Measurements from ENCODE around the gene AHCTF1.
A peak's percentile ranks its signal among the peaks of the same experiment; 100 is the strongest.

AHCTF1 gene, protein sequence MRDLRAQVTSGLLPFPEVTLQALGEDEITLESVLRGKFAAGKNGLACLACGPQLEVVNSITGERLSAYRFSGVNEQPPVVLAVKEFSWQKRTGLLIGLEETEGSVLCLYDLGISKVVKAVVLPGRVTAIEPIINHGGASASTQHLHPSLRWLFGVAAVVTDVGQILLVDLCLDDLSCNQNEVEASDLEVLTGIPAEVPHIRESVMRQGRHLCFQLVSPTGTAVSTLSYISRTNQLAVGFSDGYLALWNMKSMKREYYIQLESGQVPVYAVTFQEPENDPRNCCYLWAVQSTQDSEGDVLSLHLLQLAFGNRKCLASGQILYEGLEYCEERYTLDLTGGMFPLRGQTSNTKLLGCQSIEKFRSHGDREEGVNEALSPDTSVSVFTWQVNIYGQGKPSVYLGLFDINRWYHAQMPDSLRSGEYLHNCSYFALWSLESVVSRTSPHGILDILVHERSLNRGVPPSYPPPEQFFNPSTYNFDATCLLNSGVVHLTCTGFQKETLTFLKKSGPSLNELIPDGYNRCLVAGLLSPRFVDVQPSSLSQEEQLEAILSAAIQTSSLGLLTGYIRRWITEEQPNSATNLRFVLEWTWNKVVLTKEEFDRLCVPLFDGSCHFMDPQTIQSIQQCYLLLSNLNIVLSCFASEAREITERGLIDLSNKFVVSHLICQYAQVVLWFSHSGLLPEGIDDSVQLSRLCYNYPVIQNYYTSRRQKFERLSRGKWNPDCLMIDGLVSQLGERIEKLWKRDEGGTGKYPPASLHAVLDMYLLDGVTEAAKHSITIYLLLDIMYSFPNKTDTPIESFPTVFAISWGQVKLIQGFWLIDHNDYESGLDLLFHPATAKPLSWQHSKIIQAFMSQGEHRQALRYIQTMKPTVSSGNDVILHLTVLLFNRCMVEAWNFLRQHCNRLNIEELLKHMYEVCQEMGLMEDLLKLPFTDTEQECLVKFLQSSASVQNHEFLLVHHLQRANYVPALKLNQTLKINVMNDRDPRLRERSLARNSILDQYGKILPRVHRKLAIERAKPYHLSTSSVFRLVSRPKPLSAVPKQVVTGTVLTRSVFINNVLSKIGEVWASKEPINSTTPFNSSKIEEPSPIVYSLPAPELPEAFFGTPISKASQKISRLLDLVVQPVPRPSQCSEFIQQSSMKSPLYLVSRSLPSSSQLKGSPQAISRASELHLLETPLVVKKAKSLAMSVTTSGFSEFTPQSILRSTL (N-terminal part only)

GRCh38 chr1:246931549-246932365, at the start of gene AHCTF1:
AHCTF1 (minus strand) TSS chr1:246931948; CDS start chr1:246918370, 13,578 bp downstream.
- peak; percentile 95 for DNase-seq

- no peak for DNase-seq
Measured at GRCh38 chr1:246978785-246979184, 47.0 kb upstream of the AHCTF1 start.

GRCh38 chr1:246978281-246978680, 46.5 kb upstream of the AHCTF1 start:
- no peak for DNase-seq

DNA sequence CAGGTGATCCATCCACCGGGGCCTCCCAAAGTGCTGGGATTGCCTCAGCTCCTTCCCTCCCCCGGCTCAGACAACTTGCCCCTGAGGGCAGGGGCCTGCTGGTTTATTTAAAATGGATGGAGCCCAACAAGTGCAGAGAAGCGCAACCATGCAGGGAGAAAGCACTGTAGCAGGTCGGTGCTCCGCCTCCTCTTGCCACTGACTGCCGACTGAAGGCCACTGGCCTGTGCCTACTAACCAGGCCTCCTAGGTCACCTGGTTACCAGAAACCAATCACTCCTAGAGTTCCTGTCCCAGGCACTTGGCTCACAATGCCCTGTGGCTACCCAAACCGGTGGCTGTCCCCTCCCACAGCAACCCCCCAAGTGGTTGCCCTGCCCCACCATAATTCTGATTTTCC, 40.2 kb upstream of the AHCTF1 start:
- DNase-seq, result no peak

GRCh38 chr1:246971090-246971721, 39.5 kb upstream of the AHCTF1 start:
- peak; percentile 59 to 65 for DNase-seq

GRCh38 chr1:246969621-246970020, 37.9 kb upstream of the AHCTF1 start:
- DNase-seq, result no peak

DNA sequence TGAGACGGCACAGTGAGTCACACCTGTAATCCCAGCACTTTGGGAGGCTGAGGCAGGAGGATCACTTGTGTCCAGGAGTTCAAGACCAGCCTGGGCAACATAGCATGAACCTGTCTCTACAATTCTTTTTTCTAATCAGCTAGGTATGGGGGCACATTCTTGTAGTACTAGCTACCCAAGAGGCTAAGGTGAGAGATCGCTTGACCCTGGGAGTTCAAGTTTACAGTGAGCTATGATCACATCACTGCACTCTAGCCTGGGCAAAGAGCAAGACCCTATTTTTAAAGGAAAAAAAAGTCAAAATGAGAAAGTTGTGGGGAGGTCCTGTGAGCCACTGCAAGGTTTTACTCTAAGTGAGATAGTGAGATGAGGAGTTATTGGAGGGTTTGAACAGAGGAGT, 34.8 kb upstream of the AHCTF1 start:
- no peak for DNase-seq

DNA sequence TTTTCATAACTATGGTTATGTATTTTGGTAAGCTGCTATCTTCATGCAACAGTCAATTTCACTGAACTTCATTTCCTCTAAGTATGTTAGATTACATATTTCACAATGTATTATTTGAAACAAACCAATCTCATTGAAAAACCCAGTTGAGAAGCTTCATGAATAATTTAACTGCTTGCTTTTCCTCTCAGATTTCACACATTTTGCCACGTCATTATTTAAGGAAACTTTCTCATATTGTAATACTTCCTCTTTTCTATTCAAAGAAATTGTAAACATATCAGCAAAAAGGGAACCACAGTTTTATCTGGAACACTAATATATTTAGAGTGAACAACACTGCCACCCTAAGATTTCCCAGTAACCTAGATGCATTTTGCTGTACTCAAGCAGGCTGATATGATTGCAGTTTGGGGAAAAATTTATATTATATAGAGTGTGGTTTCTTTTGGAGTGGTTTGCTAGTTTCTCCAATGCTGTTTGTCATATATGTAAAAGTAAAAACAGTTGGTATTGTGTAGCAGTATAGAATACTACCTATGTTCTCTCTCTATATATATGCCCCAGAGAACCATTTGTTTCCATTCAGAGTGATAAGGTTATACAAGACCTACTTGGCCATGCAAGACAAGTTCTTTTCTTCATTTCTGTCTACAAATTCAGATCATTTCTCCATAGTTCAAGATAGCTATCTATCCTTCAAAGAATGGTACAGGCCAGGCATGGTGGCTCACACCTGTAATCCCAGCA, 28.4 kb upstream of the AHCTF1 start:
- DNase-seq, result no peak

DNA sequence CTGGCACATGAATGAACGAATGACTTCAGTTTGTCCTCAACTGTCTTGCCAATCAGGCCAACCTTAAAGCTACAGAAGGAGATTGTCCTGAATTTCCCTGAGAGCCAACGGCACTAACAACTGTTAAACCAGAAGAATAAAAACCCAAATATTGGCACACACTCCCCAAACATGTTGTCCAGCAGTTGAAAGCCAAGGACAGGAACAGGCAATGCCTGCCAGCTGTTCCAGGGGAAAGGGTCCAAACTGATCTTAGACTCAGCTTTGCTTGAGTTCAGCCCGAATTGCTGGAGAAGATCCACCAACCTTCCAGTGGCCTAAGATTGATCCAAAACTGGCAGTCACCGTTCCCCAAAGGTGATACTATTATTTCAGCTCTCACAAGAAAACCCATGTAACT, 22.4 kb upstream of the AHCTF1 start:
- no peak for DNase-seq

- DNase-seq, result no peak
Measured at GRCh38 chr1:246951413-246951812, 19.7 kb upstream of the AHCTF1 start.

DNA sequence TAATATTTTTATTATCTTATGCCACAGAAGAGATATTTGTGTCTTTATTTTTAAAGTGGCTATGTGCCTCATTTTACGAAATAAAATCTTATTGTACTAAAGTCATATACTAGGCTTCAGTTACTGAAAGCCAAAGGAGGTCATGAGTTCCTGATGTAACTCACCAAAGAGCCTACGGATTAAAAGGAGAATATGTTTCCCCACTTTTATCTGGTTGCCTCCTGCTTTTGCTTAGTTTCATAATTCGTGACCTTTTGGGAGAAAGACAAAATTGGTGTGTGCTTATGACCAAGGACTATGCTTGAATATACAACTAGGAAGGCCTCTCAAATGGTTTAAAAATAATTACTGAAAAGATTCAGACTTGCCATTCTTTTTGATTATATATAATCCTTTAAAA, 18.2 kb upstream of the AHCTF1 start:
- DNase-seq, result no peak

- no peak for DNase-seq
Measured at GRCh38 chr1:246947255-246947654, 15.5 kb upstream of the AHCTF1 start.

DNA sequence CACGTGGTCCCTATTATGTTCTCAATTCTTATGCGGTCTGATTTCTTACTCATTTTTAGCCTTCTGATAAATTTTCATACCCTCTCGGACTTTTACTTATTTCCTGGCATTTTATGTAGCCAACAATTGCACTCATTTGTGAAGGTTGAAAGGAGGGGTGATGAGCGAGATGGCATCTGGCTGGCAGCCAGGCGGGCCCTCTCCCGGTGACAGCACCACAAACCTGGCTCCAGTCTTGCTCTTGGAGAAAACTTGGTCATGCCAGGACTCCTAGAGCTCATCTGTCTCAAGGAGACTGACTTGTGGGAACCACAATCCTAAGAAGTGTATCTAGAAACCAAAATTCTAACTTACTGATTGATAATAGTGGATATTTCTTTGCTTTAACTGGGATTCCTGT, 14.6 kb upstream of the AHCTF1 start:
- DNase-seq, result no peak

DNA sequence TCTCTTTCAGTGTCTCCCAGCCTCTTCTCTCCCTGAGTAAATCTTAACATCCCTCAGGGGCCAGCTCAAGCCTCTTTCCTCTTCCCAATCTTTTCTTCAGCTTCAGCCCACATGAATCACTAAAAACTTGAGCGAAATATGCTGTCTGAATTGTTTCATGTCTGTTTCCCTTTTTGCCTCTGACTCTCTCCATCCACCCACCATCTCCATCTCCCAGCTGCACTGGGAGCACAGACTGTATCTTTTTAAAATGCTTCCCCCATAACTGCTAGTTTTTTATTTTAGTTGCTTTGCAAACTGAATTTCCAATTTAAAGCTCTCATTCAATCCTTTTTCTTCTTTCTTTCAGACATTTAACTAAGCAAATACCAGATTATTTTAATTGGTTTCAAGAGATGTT, 3.0 kb upstream of the AHCTF1 start:
- DNase-seq, result no peak

DNA sequence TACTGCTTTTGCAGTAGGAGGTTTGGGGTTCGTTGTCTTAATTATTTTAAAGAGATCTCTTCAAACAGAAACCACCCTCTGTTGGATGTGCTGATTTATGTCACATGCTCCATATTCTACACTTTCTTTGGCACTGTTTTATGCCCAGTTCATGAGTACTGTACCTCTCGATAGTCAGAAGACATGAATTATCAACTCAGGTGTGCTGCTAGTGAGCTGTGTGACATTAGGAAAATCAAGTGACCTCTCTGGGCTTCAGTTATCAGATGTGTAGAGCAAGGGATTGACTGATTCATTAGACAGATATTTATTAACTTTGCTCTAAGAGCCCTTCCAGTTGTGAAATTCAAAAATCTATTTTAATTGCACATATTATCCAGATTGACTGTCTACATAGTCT, 2.1 kb upstream of the AHCTF1 start:
- DNase-seq, result no peak

DNA sequence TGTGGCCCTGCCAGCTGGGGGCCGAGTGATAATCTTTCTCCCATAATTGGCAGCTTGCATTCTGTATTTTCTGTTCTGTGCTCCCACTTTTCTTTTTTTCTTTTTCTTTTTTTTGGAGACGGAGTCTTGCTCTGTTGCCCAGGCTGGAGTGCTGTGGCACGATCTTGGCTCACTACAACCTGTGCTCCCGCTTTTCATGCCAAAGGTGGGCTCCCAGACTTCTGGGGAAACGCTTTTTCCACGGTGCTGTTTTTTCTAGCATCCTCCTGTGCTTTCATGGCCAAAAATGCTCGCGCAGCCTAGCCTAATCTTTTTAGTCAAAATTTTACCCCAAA, 585 bp upstream of the AHCTF1 start:
- DNase-seq, result no peak

DNA sequence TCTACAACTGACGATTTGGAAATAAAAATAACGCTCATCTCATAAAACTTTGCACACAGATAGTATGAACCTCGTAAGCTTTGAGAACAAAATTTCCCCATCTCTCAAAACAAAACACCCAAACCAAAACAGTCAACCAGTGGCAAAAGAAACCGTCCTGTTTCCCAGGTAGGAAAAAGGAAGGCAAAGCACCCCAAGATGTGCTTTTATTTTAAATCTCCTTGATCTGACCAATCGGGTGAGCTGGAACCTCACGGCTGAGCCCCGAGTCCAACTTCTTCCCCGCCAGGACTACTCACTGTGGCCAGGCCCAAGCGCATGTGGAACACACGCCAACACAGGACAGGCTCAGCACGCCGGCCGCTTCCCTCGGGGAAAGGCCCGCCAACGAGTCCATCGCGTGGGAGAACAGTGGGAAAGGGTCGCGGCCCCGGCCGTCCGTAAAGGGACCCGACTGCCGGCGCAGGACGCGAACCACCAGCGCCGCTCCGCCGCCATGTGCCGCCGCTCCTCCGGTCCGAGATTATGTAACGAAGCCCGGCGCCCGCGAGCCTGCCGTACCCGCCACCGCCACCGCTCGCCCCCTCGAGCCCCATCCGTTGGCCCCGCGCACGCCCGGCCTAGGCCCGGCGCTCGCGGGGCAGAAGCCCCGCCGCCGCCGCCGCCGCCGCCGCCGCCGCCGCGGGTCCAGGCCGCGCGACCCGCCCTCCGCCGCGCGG, 759 bp downstream of the AHCTF1 start:
- peak; percentile 62 to 70 for DNase-seq

- no peak for DNase-seq
Measured at GRCh38 chr1:246925997-246926626, 5.6 kb downstream of the AHCTF1 start.

DNA sequence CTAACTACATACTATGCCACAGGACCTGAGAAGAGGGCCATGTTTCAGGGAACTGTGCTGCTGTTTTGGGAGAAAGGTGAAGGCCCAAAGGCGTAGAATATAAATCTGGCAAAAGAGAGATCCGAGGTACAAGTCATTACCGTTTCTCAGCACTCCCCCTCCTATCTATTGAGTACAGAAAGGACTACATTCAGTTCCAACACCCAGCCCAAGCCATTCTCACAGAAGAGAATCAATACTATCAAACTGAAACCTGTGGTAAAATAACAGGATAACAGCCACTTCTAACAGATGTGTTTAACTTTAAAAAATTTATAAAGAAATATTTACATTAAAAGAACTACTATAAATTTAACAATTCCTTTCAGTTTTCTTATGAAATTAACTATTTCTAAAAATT, 7.8 kb downstream of the AHCTF1 start:
- no peak for DNase-seq

GRCh38 chr1:246923482-246923881, 8.3 kb downstream of the AHCTF1 start:
- no peak for DNase-seq
